Measurements from ENCODE around the gene NRG2. TPM values are rescaled to one million over a fixed set of nuclear protein-coding genes. Genes with fewer than 3 reads are reported as not detected.

Gene NRG2
- total and polyA plus RNA-seq, 2 experiments from 2014 or later = 13.5 to 20.7 TPM

DNA sequence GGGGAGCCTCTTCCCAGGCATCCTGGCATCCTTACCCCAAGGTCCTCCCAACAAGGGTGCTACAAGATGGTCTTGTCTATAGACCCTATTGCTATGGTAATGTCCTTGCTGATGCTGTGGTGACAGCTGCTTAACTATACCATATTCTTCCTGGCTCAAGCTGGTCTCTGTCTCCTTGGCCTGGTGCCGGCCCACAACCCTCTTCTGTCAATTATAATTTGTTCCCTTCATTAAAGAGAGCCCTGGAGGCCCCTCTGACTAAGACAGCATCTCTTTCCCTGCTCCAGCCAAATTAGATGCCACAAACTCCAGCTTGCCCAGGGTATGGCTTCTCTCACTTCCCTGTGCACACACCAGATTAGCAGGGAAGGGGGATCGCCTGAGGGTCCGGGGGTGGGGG, 160.8 kb downstream of the NRG2 start:
- peaks cover 19% of the 10 kb centered on the region for H3K4me1 ChIP-seq (ENCODE audit: low read depth)
- no peaks in the 10 kb centered on the region for H3K27me3 ChIP-seq
- H3K9me3 ChIP-seq (ENCODE audit: low read depth) = no peaks in the 10 kb centered on the region
- H3K4me3 ChIP-seq = no peak overlapping the region
- H3K36me3 ChIP-seq = no peaks in the 10 kb centered on the region
- H3K27ac ChIP-seq = no peak overlapping the region
- TF ChIP-seq, protein P1, sequence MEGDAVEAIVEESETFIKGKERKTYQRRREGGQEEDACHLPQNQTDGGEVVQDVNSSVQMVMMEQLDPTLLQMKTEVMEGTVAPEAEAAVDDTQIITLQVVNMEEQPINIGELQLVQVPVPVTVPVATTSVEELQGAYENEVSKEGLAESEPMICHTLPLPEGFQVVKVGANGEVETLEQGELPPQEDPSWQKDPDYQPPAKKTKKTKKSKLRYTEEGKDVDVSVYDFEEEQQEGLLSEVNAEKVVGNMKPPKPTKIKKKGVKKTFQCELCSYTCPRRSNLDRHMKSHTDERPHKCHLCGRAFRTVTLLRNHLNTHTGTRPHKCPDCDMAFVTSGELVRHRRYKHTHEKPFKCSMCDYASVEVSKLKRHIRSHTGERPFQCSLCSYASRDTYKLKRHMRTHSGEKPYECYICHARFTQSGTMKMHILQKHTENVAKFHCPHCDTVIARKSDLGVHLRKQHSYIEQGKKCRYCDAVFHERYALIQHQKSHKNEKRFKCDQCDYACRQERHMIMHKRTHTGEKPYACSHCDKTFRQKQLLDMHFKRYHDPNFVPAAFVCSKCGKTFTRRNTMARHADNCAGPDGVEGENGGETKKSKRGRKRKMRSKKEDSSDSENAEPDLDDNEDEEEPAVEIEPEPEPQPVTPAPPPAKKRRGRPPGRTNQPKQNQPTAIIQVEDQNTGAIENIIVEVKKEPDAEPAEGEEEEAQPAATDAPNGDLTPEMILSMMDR (IDR thresholded peaks at IDR 0.05; ENCODE audit: low read depth, low read length) = no peak
- no peak for DNase-seq (ENCODE audit: low read depth in 1 of 2, low spot score in 1 of 2)

DNA sequence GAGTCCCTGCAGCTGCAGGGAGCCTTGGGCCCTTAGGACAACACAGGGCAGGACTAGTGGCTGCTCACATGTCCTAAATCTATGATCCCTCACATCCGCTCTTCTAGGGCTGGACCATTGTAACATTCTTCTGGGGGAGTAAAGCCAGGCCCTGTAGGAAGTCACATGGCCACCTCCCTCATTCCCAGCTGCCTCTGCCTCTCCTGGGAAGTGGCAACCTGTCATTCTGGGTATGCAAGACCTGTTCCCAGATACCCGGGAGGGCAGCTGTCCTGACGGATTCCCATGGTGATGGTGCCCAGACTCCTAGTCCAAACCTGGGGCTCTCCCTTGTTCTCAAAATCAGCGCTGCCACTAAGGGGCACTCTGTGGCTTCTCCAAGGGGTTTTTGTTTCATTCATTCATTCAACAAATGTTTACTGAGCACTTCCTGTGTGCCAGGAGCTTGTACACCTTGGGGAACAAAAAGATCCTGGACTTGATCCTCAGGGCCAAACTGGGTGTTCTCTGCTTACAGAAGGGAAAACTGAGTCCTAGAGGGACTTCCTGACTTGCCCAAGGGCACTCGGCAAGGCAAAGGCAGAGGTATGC, 161.9 kb downstream of the NRG2 start:
- peak in 1 of 2 donors; percentile 53 for DNase-seq (ENCODE audit: low read depth in 1 of 2, low spot score in 1 of 2)
- no peaks in the 10 kb centered on the region for H3K27me3 ChIP-seq
- H3K27ac ChIP-seq = peak overlapping the region; percentile 86
- H3K9me3 ChIP-seq (ENCODE audit: low read depth) = no peaks in the 10 kb centered on the region
- H3K36me3 ChIP-seq = no peaks in the 10 kb centered on the region
- TF ChIP-seq, protein P1 (IDR thresholded peaks at IDR 0.05; ENCODE audit: low read depth, low read length) = no peak
- no peak overlapping the region for H3K4me3 ChIP-seq
- H3K4me1 ChIP-seq (ENCODE audit: low read depth) = peaks cover 19% of the 10 kb centered on the region

DNA sequence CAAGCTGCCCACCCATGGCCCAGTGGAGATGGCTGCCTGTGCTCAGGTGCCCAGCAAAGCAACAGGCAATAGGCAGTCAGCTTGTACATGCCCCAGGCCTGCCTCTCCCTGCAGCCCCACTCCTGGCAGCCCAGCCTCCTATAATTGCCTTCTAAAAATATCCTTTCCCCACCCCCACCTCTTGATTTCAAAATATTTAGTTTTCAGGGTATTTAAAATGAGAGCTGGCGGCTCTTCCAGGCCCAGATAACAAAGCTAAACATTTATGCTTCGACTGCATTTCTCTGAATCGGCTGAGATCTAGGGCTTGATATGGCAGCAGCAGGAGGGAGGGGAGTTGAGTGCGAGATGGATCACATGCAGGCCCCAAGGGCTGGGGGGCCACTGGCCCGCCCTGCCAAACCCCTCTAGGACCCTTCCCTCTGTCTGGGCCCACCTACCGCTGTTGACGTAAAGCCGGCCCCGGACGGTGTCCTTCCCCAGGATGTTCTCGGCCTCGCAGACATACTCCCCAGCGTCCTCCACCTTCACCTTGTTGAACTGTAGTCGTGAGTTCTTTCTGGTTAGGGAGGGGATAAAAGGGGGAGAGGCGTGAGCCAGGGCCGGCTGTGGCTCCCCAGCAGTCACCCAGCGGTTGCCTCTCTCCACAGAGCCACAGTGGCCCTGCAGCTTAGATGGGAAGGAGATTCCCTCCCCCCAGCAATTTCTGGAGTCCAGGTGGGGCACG, 162.5 kb downstream of the NRG2 start:
- peak in 1 of 2 donors; percentile 45 for DNase-seq (ENCODE audit: low read depth in 1 of 2, low spot score in 1 of 2)
- H3K9me3 ChIP-seq (ENCODE audit: low read depth) = no peaks in the 10 kb centered on the region
- no peak overlapping the region for H3K4me3 ChIP-seq
- TF ChIP-seq, protein P1 (IDR thresholded peaks at IDR 0.05; ENCODE audit: low read depth, low read length) = no peak
- peak overlapping the region; percentile 86 for H3K27ac ChIP-seq
- H3K4me1 ChIP-seq (ENCODE audit: low read depth) = peaks cover 19% of the 10 kb centered on the region
- no peaks in the 10 kb centered on the region for H3K27me3 ChIP-seq
- H3K36me3 ChIP-seq = peaks cover 4% of the 10 kb centered on the region

DNA sequence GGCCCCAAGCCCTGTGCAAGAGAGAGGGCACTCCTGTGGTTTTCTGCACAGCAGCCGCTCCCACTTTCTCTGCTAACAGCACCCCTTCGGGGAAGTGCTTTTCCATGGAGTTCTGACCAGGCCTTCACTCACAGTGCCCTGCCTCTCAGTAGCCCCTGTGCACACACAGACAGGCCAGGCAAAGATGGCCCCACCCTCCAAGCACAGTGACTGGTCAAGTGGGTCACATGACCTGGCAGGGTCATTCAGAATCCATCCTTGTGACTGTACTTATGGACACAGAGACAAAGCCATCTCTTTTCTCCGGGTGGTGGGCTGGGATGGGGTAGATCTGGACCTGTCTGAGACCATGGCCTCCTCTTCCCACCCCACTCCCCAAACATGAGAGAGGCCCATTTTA, 165.0 kb downstream of the NRG2 start:
- DNase-seq (ENCODE audit: low read depth in 1 of 2, low spot score in 1 of 2) = peak in 1 of 2 donors; percentile 32
- H3K36me3 ChIP-seq = peaks cover 4% of the 10 kb centered on the region
- peaks cover 19% of the 10 kb centered on the region for H3K4me1 ChIP-seq (ENCODE audit: low read depth)
- no peaks in the 10 kb centered on the region for H3K9me3 ChIP-seq (ENCODE audit: low read depth)
- TF ChIP-seq, protein P1 (IDR thresholded peaks at IDR 0.05; ENCODE audit: low read depth, low read length) = no peak
- no peak overlapping the region for H3K27ac ChIP-seq
- H3K27me3 ChIP-seq = no peaks in the 10 kb centered on the region
- H3K4me3 ChIP-seq = no peak overlapping the region

DNA sequence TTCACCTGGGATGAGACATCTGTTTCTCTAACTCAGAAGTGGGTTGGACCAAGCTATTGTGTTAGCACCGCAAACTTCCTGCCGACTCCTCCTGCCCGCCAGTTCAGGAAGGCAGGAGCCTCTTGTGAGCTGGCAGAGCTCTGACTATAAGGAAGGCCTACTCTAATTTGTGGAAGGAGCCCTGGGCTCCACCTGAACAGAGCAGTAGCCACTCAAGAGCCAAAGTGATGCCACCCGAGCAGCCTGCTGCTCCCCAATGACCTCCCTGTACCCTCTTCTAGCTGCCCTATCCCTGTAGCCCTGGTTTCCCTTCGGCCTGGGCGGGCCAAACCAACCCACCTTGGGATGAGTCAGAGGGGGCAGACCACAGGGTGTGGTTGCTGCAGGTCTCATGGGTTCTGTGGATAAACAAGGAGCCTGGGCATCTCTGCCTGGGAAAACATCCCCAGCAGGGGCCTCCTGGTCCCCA, 165.9 kb downstream of the NRG2 start:
- TF ChIP-seq, protein P1 (IDR thresholded peaks at IDR 0.05; ENCODE audit: low read depth, low read length) = no peak
- peaks cover 19% of the 10 kb centered on the region for H3K4me1 ChIP-seq (ENCODE audit: low read depth)
- H3K9me3 ChIP-seq (ENCODE audit: low read depth) = no peaks in the 10 kb centered on the region
- H3K27me3 ChIP-seq = no peaks in the 10 kb centered on the region
- H3K4me3 ChIP-seq = no peak overlapping the region
- peaks cover 4% of the 10 kb centered on the region for H3K36me3 ChIP-seq
- H3K27ac ChIP-seq = no peak overlapping the region
- no peak for DNase-seq (ENCODE audit: low read depth in 1 of 2, low spot score in 1 of 2)

All from cardiac muscle cell (in vitro differentiated cells and primary cell).